Lower lobe of right lung (tissue), 2 donors: ENCODE measurements around the gene LBX2. TPM values are rescaled to one million over a fixed set of nuclear protein-coding genes. Genes with fewer than 3 reads are reported as not detected.

Experiments
- ATAC-seq, 2 donors: fragments of 200-7000 bp; cut with Tn5 transposase; one replicate each; pipeline ENCODE4 v1.9.1; 2020 to 2022; ENCODE audit warnings: mild to moderate bottlenecking in 2 of 2, moderate library complexity in 2 of 2
- DNase-seq: peaks from one replicate; pipeline ENCODE4 v3.0.0-alpha.2; 2020
- H3K27ac ChIP-seq: fragments of 200-600 bp; one replicate; pipeline ENCODE4 v1.8.0; 2022
- H3K27me3 ChIP-seq: fragments of 200-600 bp; one replicate; pipeline ENCODE4 v1.8.0; 2022; ENCODE audit warnings: low read depth
- H3K36me3 ChIP-seq: fragments of 200-600 bp; one replicate; pipeline ENCODE4 v1.8.0; 2022; ENCODE audit warnings: mild to moderate bottlenecking
- H3K4me1 ChIP-seq: fragments of 200-600 bp; one replicate; pipeline ENCODE4 v1.8.0; 2022
- H3K4me3 ChIP-seq: fragments of 200-600 bp; one replicate; pipeline ENCODE4 v1.8.0; 2022; ENCODE audit warnings: mild to moderate bottlenecking
- H3K9me3 ChIP-seq: fragments of 200-600 bp; one replicate; pipeline ENCODE4 v1.8.0; 2022
- intact Hi-C: fragments of 100-400 bp; cut with DNase I; formaldehyde crosslinking; loops from one replicate; pipeline ENCODE4 v1.11.0; 2022
- total RNA-seq: library from RNA; stranded (reverse); fragmentation: NEBNext Ultra II Directional; extraction: Animal tissue kit (Norgen Biotek cat#: 25700); gene quantifications from one replicate; pipeline ENCODE4 v1.2.1, GENCODE V29; 2021
- TF ChIP-seq, protein P1 (sequence below): fragments of 200-600 bp; IDR thresholded peaks from one replicate; pipeline ENCODE4 v1.8.0; 2022; ENCODE audit warnings: antibody characterized with exemption, mild to moderate bottlenecking
- donor health status: DM: no; HTN: yes; CAD: no; lungs with severe emphysema.

LBX2 gene
- total RNA-seq, 1 donor from 2014 or later: 1.5 TPM

GRCh38 chr2:74512744-74513604 is 13.6 kb upstream of the LBX2 start:
- ATAC-seq: no peak
- intact Hi-C loops: no loop called here
- H3K4me3 ChIP-seq: no peak overlapping the region
- no peaks in the 10 kb centered on the region for H3K9me3 ChIP-seq
- peaks cover 36% of the 10 kb centered on the region for H3K4me1 ChIP-seq
- H3K27me3 ChIP-seq: peaks cover 84% of the 10 kb centered on the region
- TF ChIP-seq, protein P1, sequence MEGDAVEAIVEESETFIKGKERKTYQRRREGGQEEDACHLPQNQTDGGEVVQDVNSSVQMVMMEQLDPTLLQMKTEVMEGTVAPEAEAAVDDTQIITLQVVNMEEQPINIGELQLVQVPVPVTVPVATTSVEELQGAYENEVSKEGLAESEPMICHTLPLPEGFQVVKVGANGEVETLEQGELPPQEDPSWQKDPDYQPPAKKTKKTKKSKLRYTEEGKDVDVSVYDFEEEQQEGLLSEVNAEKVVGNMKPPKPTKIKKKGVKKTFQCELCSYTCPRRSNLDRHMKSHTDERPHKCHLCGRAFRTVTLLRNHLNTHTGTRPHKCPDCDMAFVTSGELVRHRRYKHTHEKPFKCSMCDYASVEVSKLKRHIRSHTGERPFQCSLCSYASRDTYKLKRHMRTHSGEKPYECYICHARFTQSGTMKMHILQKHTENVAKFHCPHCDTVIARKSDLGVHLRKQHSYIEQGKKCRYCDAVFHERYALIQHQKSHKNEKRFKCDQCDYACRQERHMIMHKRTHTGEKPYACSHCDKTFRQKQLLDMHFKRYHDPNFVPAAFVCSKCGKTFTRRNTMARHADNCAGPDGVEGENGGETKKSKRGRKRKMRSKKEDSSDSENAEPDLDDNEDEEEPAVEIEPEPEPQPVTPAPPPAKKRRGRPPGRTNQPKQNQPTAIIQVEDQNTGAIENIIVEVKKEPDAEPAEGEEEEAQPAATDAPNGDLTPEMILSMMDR: no peak
- no peak overlapping the region for H3K27ac ChIP-seq
- DNase-seq: no peak
- no peaks in the 10 kb centered on the region for H3K36me3 ChIP-seq

- Histone ChIP-seq H3K4me3 (no peak overlapping the region), H3K9me3 (no peaks in the 10 kb centered on the region), H3K27me3 (peaks cover 67% of the 10 kb centered on the region), H3K4me1 (peaks cover 42% of the 10 kb centered on the region), H3K27ac (no peak overlapping the region), H3K36me3 (no peaks in the 10 kb centered on the region)
- ATAC-seq: no peak
- TF ChIP-seq, protein P1: no peak
- no peak for DNase-seq
- intact Hi-C loops: no loop called here
Observed at GRCh38 chr2:74511104-74511989, 11.9 kb upstream of the LBX2 start.

- intact Hi-C loops: no loop called here
- Histone ChIP-seq H3K27me3 (peaks cover 57% of the 10 kb centered on the region), H3K9me3 (no peaks in the 10 kb centered on the region), H3K4me3 (no peak overlapping the region), H3K27ac (no peak overlapping the region), H3K4me1 (peaks cover 42% of the 10 kb centered on the region), H3K36me3 (peaks cover 9% of the 10 kb centered on the region)
- TF ChIP-seq, protein P1: no peak
- DNase-seq (no peak), ATAC-seq (no peak)
Observed at GRCh38 chr2:74510272-74510671, 10.9 kb upstream of the LBX2 start.

DNA sequence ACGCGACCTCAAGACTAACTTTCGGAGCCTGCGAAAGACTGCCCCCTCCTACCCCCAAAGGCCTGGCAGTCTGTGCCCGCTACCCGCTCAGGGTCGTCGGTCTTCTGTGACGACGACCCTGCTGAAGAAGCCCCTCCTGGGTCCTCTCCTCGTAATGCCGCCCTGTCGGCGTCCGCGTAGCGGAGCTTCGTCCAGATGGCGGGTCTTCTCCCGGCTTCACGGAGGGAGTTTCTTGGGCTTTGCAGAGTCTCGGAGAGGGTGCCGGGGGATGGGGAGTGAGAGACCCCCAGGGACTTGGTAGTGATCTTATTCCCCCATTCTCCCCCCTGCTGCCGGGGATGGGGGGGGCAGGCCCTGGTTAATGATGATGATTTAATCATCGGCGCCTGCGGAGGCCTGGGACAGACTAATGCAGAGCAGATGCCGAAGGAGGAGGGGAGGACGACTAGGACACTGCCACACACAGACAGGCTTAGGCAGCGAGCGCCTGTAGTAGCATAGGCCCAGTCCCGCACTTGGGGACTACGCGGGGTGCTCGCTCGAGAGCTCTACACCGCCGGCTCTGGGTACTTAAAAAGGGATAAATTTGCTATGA is 8.6 kb upstream of the LBX2 start:
- H3K27ac ChIP-seq: peak overlapping the region; percentile 99
- DNase-seq: peak; percentile 59
- peaks cover 16% of the 10 kb centered on the region for H3K36me3 ChIP-seq
- no peaks in the 10 kb centered on the region for H3K9me3 ChIP-seq
- H3K27me3 ChIP-seq: peaks cover 34% of the 10 kb centered on the region
- intact Hi-C loops: no loop called here
- peak overlapping the region; percentile 77 for H3K4me3 ChIP-seq
- TF ChIP-seq, protein P1: no peak
- ATAC-seq: peak; percentile 6 to 13
- peaks cover 45% of the 10 kb centered on the region for H3K4me1 ChIP-seq
